HepG2 (cell line): ENCODE measurements around the gene CAMTA1.

Source experiments
- HOXA7 ChIP-seq: sonication (generic); formaldehyde crosslinking; IDR thresholded peaks from 2 replicates; pipeline ENCODE4 v1.8.1; 2022; ENCODE audit warnings: mild to moderate bottlenecking, missing genetic modification reagents, moderate library complexity
- POLR2A ChIP-seq, 2 experiments: IDR thresholded peaks; 2 replicates each; pipeline ENCODE4 v1.6.1; 2011; ENCODE audit warnings: low read depth in 2 of 2, low read length in 2 of 2, mild to moderate bottlenecking in 1 of 2, moderate library complexity in 1 of 2; ENCODE audit not compliant: insufficient read depth in 1 of 2
- TF ChIP-seq, protein P1 (sequence below): sonication (generic); formaldehyde crosslinking; IDR thresholded peaks from 2 replicates; pipeline ENCODE4 v1.4.0; 2020; ENCODE audit warnings: missing genetic modification reagents
- TF ChIP-seq, protein P2 (sequence below): sonication (generic); formaldehyde crosslinking; IDR thresholded peaks from 2 replicates; pipeline ENCODE4 v1.5.0; 2020; ENCODE audit warnings: mild to moderate bottlenecking, missing genetic modification reagents, moderate library complexity

DNA sequence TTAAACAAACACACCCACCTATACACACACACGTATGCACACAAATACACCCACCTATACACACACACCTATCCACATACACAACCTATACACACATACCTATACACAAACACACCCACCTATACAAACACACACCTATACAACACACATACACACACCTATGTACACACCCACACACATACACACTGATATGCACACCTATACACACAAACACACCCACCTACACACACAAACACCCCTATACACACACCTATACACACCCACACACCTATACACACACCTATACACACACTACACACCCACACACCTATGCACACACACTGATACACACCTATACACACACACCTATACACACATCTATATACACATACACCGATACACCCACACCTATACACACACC is 870.1 kb downstream of the CAMTA1 start:
- TF ChIP-seq, protein P1, sequence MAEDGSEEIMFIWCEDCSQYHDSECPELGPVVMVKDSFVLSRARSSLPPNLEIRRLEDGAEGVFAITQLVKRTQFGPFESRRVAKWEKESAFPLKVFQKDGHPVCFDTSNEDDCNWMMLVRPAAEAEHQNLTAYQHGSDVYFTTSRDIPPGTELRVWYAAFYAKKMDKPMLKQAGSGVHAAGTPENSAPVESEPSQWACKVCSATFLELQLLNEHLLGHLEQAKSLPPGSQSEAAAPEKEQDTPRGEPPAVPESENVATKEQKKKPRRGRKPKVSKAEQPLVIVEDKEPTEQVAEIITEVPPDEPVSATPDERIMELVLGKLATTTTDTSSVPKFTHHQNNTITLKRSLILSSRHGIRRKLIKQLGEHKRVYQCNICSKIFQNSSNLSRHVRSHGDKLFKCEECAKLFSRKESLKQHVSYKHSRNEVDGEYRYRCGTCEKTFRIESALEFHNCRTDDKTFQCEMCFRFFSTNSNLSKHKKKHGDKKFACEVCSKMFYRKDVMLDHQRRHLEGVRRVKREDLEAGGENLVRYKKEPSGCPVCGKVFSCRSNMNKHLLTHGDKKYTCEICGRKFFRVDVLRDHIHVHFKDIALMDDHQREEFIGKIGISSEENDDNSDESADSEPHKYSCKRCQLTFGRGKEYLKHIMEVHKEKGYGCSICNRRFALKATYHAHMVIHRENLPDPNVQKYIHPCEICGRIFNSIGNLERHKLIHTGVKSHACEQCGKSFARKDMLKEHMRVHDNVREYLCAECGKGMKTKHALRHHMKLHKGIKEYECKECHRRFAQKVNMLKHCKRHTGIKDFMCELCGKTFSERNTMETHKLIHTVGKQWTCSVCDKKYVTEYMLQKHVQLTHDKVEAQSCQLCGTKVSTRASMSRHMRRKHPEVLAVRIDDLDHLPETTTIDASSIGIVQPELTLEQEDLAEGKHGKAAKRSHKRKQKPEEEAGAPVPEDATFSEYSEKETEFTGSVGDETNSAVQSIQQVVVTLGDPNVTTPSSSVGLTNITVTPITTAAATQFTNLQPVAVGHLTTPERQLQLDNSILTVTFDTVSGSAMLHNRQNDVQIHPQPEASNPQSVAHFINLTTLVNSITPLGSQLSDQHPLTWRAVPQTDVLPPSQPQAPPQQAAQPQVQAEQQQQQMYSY, result no peak
- no peak for TF ChIP-seq POLR2A (IDR thresholded peaks at IDR 0.05; ENCODE audit: insufficient read depth in 1 of 2, low read depth in 2 of 2, low read length in 2 of 2)
- no peak for TF ChIP-seq HOXA7 (CRISPR knock-in tag)
- TF ChIP-seq, protein P2, sequence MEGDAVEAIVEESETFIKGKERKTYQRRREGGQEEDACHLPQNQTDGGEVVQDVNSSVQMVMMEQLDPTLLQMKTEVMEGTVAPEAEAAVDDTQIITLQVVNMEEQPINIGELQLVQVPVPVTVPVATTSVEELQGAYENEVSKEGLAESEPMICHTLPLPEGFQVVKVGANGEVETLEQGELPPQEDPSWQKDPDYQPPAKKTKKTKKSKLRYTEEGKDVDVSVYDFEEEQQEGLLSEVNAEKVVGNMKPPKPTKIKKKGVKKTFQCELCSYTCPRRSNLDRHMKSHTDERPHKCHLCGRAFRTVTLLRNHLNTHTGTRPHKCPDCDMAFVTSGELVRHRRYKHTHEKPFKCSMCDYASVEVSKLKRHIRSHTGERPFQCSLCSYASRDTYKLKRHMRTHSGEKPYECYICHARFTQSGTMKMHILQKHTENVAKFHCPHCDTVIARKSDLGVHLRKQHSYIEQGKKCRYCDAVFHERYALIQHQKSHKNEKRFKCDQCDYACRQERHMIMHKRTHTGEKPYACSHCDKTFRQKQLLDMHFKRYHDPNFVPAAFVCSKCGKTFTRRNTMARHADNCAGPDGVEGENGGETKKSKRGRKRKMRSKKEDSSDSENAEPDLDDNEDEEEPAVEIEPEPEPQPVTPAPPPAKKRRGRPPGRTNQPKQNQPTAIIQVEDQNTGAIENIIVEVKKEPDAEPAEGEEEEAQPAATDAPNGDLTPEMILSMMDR (CRISPR knock-in tag), result no peak
